OCI-LY1 (cell line): ENCODE measurements around the gene HDAC9.

Experiments
- H2AFZ ChIP-seq: fragments of 200-600 bp; sonication (generic), shearing (Covaris generic); 2 replicates; pipeline ENCODE4 v1.6.0; 2014; ENCODE audit warnings: antibody characterized with exemption, mild to moderate bottlenecking, low read length
- H3F3A ChIP-seq: fragments of 200-600 bp; sonication (generic), shearing (Covaris generic); 2 replicates; pipeline ENCODE4 v1.6.0; 2014; ENCODE audit warnings: mild to moderate bottlenecking, antibody characterized with exemption, low read length, moderate library complexity; ENCODE audit not compliant: insufficient read depth
- H3K27ac ChIP-seq: fragments of 200-600 bp; sonication (generic); 2 replicates; pipeline ENCODE4 v1.5.1; 2014; ENCODE audit warnings: low read length, mixed run types, mild to moderate bottlenecking, low read depth; ENCODE audit not compliant: poor library complexity, severe bottlenecking
- H3K27me3 ChIP-seq: fragments of 200-600 bp; sonication (generic); 2 replicates; pipeline ENCODE4 v1.6.0; 2014; ENCODE audit warnings: antibody characterized with exemption, mild to moderate bottlenecking, low read length, moderate library complexity; ENCODE audit not compliant: insufficient read depth
- H3K36me3 ChIP-seq: fragments of 200-600 bp; sonication (generic); 2 replicates; pipeline ENCODE4 v1.6.1; 2014; ENCODE audit warnings: mild to moderate bottlenecking, antibody characterized with exemption, low read length, moderate library complexity, mixed read lengths; ENCODE audit not compliant: insufficient read depth
- H3K4me1 ChIP-seq: fragments of 200-600 bp; sonication (generic); 2 replicates; pipeline ENCODE4 v1.5.1; 2014; ENCODE audit warnings: mild to moderate bottlenecking, low read length, moderate library complexity; ENCODE audit not compliant: insufficient read depth, severe bottlenecking
- H3K4me2 ChIP-seq: fragments of 200-600 bp; sonication (generic), shearing (Covaris generic); 2 replicates; pipeline ENCODE4 v1.6.1; 2014; ENCODE audit warnings: low read length
- H3K4me3 ChIP-seq: fragments of 200-600 bp; sonication (generic); 2 replicates; pipeline ENCODE4 v1.5.1; 2014; ENCODE audit warnings: low read length, low read depth, mild to moderate bottlenecking, mixed read lengths; ENCODE audit not compliant: poor library complexity, severe bottlenecking
- H3K79me2 ChIP-seq: fragments of 200-600 bp; shearing (Covaris generic); 2 replicates; pipeline ENCODE4 v1.6.1; 2016; ENCODE audit warnings: mixed run types, low read length, mixed read lengths; ENCODE audit not compliant: insufficient read depth
- H3K9ac ChIP-seq: fragments of 200-600 bp; sonication (generic), shearing (Covaris generic); 2 replicates; pipeline ENCODE4 v1.6.1; 2014; ENCODE audit warnings: mild to moderate bottlenecking, low read length, mixed read lengths
- H3K9me2 ChIP-seq: fragments of 200-600 bp; sonication (generic), shearing (Covaris generic); 2 replicates; pipeline ENCODE4 v1.6.1; 2014; ENCODE audit warnings: low read depth, mild to moderate bottlenecking, low read length, mixed read lengths
- H3K9me3 ChIP-seq: fragments of 200-600 bp; shearing (Covaris generic); 2 replicates; pipeline ENCODE4 v1.6.1; 2014; ENCODE audit warnings: low read length, mixed read lengths
- H4K20me1 ChIP-seq: fragments of 200-600 bp; sonication (generic), shearing (Covaris generic); 2 replicates; pipeline ENCODE4 v1.6.0; 2016; ENCODE audit warnings: mild to moderate bottlenecking, low read length; ENCODE audit not compliant: insufficient read depth
- CTCF ChIP-seq: fragments of 200-600 bp; sonication (generic), shearing (Covaris generic); IDR thresholded peaks from 2 replicates; pipeline ENCODE4 v1.5.1; 2017; ENCODE audit warnings: mild to moderate bottlenecking, antibody characterized with exemption, low read length, moderate library complexity, mixed read lengths
- EZH2 ChIP-seq: fragments of 200-600 bp; sonication (generic), shearing (Covaris generic); IDR thresholded peaks from 2 replicates; pipeline ENCODE4 v1.8.0; 2017; ENCODE audit warnings: borderline replicate concordance, mixed run types, mild to moderate bottlenecking, antibody characterized with exemption, low read length, moderate library complexity, mixed read lengths

HDAC9 gene

GRCh38 chr7:18700147-18700546, 204.6 kb downstream of the HDAC9 start:
- Histone ChIP-seq H3K27me3 (no peaks in the 10 kb centered on the region), H3F3A (no peaks in the 10 kb centered on the region)

GRCh38 chr7:18702071-18702829, 206.7 kb downstream of the HDAC9 start:
- H3F3A ChIP-seq = no peaks in the 10 kb centered on the region
- H2AFZ ChIP-seq = no peak overlapping the region
- no peaks in the 10 kb centered on the region for H3K4me1 ChIP-seq
- H3K9me3 ChIP-seq = no peaks in the 10 kb centered on the region
- H3K36me3 ChIP-seq = no peaks in the 10 kb centered on the region
- H3K9ac ChIP-seq = no peak overlapping the region
- no peaks in the 10 kb centered on the region for H4K20me1 ChIP-seq
- no peak overlapping the region for H3K4me3 ChIP-seq
- H3K9me2 ChIP-seq = no peaks in the 10 kb centered on the region
- H3K4me2 ChIP-seq = no peak overlapping the region
- TF ChIP-seq CTCF (no peak), EZH2 (no peak)
- no peaks in the 10 kb centered on the region for H3K27me3 ChIP-seq
- H3K79me2 ChIP-seq = no peaks in the 10 kb centered on the region
- no peak overlapping the region for H3K27ac ChIP-seq

More at GRCh38 chr7:18700147-18700546, 204.6 kb downstream of the HDAC9 start:
- no peaks in the 10 kb centered on the region for H3K4me1 ChIP-seq
- H3K4me3 ChIP-seq = no peak overlapping the region
- no peak for TF ChIP-seq EZH2
- peak; percentile 70; the same call in 1 of the 2 replicates for TF ChIP-seq CTCF
- no peak overlapping the region for H3K9ac ChIP-seq
- no peaks in the 10 kb centered on the region for H3K79me2 ChIP-seq
- no peak overlapping the region for H2AFZ ChIP-seq
- H3K9me2 ChIP-seq = no peaks in the 10 kb centered on the region
- no peak overlapping the region; the same call in 1 of the 2 replicates for H3K4me2 ChIP-seq
- H3K9me3 ChIP-seq = no peaks in the 10 kb centered on the region
- no peaks in the 10 kb centered on the region for H3K36me3 ChIP-seq
- no peak overlapping the region for H3K27ac ChIP-seq
- no peaks in the 10 kb centered on the region for H4K20me1 ChIP-seq

- Histone ChIP-seq H3K9me3 (no peaks in the 10 kb centered on the region), H3K4me3 (no peak overlapping the region), H3K79me2 (no peaks in the 10 kb centered on the region), H3K4me1 (peaks cover 6% of the 10 kb centered on the region), H4K20me1 (no peaks in the 10 kb centered on the region), H3K36me3 (no peaks in the 10 kb centered on the region), H3K9me2 (no peaks in the 10 kb centered on the region), H2AFZ (no peak overlapping the region), H3F3A (no peaks in the 10 kb centered on the region), H3K4me2 (no peak overlapping the region), H3K27me3 (no peaks in the 10 kb centered on the region), H3K9ac (no peak overlapping the region), H3K27ac (no peak overlapping the region)
- TF ChIP-seq CTCF (no peak), EZH2 (no peak)
Observed at GRCh38 chr7:18703685-18704084, 208.1 kb downstream of the HDAC9 start.
